Activated CD8-positive, alpha-beta memory T cell treated with anti-CD3 and anti-CD28 coated beads, Interleukin-2, amount 50 U/mL, for 1 hour (primary cell): ENCODE results near the gene USP34.
"Not testable (repeated sequence)": the region's sequence is repeated elsewhere in the genome, so short reads cannot be mapped to it uniquely, and the experiment has no call there.

Source experiments
- DNase-seq: peaks from one replicate; pipeline ENCODE4 v3.0.0-alpha.2; 2020; ENCODE audit errors: extremely low read depth

USP34 gene, protein sequence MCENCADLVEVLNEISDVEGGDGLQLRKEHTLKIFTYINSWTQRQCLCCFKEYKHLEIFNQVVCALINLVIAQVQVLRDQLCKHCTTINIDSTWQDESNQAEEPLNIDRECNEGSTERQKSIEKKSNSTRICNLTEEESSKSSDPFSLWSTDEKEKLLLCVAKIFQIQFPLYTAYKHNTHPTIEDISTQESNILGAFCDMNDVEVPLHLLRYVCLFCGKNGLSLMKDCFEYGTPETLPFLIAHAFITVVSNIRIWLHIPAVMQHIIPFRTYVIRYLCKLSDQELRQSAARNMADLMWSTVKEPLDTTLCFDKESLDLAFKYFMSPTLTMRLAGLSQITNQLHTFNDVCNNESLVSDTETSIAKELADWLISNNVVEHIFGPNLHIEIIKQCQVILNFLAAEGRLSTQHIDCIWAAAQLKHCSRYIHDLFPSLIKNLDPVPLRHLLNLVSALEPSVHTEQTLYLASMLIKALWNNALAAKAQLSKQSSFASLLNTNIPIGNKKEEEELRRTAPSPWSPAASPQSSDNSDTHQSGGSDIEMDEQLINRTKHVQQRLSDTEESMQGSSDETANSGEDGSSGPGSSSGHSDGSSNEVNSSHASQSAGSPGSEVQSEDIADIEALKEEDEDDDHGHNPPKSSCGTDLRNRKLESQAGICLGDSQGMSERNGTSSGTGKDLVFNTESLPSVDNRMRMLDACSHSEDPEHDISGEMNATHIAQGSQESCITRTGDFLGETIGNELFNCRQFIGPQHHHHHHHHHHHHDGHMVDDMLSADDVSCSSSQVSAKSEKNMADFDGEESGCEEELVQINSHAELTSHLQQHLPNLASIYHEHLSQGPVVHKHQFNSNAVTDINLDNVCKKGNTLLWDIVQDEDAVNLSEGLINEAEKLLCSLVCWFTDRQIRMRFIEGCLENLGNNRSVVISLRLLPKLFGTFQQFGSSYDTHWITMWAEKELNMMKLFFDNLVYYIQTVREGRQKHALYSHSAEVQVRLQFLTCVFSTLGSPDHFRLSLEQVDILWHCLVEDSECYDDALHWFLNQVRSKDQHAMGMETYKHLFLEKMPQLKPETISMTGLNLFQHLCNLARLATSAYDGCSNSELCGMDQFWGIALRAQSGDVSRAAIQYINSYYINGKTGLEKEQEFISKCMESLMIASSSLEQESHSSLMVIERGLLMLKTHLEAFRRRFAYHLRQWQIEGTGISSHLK (N-terminal part only)

DNA sequence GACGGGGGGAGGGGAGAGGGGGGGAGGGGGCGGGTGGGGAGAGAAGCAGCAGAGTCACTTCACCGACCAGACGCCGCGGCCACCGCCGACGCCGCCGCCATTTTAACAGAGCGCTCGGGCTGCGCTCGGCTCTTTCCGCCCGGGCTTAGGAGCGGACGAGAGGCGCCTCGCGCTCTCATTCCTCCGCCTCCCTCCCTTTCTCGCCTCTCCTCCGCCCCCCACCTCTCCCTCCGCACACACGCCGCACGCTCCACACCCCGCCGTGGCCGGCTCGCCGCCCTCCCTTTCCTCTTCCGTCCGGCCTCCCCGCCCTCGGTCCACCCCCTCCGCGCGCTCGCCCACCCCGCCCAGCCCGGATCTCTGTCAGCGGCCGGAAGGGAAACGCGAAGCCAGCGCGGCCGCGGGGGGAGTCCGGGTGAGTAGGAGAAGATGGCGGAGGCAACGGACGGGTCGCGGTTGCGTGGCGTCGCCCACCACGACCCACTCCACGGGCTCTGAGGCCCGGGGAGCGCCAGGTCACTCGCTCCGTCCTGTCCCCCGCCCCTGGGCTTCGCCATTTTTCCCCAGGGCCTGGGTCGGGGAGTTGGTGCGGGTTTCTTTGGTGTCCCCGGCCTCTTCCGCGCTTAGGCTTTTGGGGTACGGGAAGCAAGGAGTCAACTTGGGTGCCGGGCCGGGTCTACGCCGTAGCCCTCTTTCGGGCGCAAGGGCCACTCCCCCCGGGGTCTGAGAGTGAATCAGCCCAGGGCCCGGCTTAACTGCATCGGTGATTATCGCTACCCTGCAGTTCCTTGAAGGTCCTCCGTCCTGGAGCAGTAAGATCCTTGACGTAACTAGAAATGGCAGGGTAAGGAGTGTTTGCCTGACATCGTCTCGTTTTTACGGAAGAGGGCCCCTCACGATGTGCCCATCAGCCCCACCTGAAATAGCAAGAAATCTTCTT, at the start of gene USP34:
Gene USP34, minus strand, starts transcription at position 123 of the 940 bp plus-strand sequence. CDS start 395 bp downstream, outside the sequence.
- peak; percentile 81 for DNase-seq

GRCh38 chr2:61520261-61520660, 49.4 kb upstream of the USP34 start:
- DNase-seq = no peak

GRCh38 chr2:61512768-61513398, 42.0 kb upstream of the USP34 start:
- DNase-seq = no peak

GRCh38 chr2:61510674-61511671, 40.1 kb upstream of the USP34 start:
- no peak for DNase-seq

- no peak for DNase-seq
Observed at GRCh38 chr2:61504949-61505348, 34.1 kb upstream of the USP34 start.

GRCh38 chr2:61499060-61499459, 28.2 kb upstream of the USP34 start:
- no peak for DNase-seq

- no peak for DNase-seq
Observed at GRCh38 chr2:61493523-61493942, 22.6 kb upstream of the USP34 start.

DNA sequence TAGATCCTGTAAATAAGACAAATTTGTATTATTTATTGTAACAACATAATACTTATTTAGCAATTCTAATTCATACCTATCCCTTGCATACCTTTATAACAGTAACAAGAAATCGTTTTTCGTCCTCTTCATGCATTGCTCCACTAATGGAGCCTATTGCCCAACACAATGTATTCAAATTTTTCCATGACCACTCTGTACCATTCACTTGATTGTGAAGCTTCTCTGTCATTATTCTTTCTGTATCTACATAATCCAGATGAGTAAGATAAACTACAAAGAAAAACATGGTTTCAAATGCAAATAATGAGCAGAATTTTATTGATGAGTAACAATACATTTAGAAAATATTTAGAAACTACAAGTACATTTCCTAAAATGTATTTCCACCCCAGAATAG, 21.6 kb upstream of the USP34 start:
- no peak for DNase-seq

- DNase-seq = no peak
Observed at GRCh38 chr2:61485281-61485680, 14.4 kb upstream of the USP34 start.

GRCh38 chr2:61478086-61478485, 7.2 kb upstream of the USP34 start:
- DNase-seq = no peak

DNA sequence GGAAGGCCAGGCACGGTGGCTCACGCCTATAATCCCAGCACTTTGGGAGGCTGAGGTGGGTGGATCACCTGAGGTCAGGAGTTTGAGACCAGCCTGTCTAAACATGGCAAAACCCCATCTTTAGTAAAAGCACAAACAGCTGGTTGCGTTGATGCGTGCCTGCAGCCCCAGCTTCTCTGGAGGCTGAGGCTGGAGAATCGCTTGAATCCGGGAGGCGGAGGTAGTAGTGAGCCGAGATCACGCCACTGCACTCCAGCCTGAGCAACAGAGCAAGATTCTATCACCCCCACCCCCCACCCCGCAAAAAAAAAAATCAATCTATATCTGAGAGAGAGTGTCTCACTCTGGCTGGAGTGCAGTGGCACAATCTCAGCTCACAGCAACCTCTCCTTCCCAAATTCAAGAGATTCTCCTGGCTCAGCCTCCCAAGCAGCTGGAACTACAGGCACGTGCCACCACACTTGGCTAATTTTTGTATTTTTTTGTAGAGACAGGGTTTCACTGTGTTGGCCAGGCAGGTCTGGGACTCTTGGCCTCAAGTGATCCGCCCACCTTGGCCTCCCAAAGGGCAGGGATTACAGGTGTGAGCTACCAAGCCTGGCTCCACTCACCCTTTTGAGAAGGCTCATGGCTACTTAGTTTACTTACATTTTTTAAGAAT, 6.2 kb upstream of the USP34 start:
- not testable (repeated sequence) for DNase-seq

- no peak for DNase-seq
Observed at GRCh38 chr2:61471905-61472805, 1.3 kb upstream of the USP34 start.

GRCh38 chr2:61470122-61470951, 550 bp downstream of the USP34 start:
- peak; percentile 56 for DNase-seq

DNA sequence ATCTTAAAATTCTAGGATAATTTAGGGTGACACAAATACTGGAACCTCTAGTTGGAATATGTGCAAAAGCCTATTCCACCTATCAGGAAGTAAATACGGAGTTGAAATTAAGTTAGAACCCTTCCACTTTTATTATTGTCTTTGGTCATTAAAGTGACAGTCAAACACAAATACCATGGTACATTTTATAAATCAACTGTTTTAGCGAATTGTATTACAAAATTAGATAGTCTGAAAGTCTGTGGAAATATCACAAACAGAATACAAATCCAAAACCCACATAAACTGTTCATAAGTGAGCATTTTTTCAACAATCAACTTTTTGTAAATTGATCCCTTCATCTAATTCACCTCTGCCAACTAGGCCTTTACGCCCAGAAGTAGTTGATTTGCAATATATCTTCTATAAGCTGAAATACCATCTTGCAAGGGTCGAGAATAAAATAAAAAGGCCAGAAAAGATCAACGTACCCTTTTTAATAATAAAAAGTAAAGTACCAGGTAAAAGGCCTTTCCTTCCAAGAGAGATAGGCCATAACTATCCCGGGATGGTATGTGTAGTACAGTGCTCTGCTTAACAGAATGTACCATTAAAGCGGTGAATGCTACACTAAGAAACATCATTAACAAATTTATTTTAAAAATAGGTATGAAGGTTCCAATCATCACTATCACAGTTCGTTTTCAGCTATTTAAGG, 1.3 kb downstream of the USP34 start:
- no peak for DNase-seq

DNA sequence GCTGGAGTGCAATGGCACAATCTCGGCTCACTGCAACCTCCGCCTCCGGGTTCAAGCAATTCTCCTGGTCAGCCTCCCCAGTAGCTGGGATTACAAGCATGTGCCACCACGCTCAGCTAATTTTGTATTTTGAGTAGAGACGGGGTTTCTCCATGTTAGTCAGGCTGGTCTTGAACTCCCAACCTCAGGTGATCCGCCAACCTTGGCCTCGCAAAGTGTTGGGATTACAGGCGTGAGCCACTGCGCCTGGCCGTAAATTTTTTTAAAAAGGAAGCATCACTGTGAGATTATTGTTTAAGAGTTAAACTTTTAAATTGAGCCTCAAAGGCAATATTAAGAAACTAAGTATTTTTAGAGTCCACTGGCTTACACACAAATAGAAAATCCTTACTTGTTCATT, 2.7 kb downstream of the USP34 start:
- not testable (repeated sequence) for DNase-seq

DNA sequence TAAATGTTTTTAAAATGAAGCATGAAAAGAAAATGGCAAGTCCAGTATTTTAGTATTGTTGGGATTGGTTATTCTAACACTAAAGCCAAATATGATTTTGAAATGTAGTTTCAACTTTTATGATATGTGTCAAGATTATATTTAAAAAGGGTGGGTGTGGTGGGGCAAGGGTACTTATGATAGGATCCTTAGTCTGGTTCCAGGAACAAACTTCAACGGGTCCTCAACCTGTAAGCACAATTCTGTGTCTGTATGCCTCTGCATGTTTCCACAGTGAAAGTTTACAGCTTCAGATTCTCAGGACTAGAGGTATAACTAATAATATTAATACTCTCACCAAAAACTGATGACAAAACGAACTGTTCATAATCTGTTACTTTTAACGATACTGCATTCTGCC, 5.8 kb downstream of the USP34 start:
- DNase-seq = no peak
